Measurements from ENCODE around the gene NEK2. TPM values are rescaled to one million over a fixed set of nuclear protein-coding genes. Genes with fewer than 3 reads are reported as not detected.

The NEK2 gene
- total RNA-seq (2014; rRNA removed): 42.7 and 47.5 TPM in 2 replicates
- Bru-seq, nascent RNA: percentile 61 among the genes with signal in this experiment
- BruChase-seq, experiment 1, labeled RNA remaining after a 6-hour chase: percentile 67 among the genes with signal in this experiment
- percentile 39 among the genes with signal in this experiment for BruChase-seq, experiment 2, labeled RNA remaining after a 2-hour chase
- long read RNA-seq, transcript NEK2-202 (8 exons, 2,131 nt): major isoform, 5 of 10 reads
- long read RNA-seq, partial matches to known transcripts: 1 of 10 reads
- long read RNA-seq, other reads (novel, unspliced or antisense): 3 of 10 reads

DNA sequence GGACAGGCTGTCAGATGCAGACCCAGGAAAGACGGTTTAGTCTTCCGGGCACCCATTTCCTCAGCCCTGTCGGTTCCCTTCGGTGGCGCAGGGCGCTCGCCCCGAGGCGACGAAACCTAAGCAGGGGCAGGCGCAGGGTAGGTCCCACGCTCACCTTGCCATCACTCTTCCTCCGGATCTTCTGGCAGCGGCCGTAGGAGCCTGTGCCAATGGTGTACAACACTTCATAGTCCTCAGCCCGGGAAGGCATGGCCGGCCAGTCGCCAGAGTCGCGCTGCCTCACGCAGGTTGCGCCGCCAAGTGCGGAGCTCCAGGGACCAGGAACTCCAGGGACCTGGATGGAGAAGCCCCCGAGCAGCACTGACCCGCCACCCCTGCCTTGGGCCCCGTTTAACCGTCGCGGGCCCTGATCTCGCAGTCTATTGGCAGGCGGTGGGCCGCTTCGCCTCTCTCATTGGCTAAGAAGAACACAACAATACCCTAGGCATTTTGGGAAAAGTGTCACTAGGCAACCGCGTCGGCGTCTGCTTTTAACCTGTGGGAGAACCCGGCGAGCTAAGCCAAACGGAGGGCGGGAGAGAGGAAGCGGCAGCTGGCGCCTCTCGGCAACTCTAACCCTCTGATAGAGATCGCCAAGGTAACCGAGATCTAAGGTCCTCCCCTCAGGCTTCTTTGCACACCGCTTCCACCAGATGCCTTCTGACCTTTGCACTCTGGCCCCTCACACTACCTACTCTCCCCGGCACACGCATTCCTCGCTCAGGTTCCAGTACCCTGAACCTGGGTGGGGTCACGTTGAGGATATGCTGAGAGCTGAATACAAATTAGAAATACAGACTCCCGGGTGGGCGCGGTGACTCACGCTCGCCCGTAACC is at the start of gene NEK2:
Gene NEK2 (minus strand): TSS at position 392 of the 876 bp plus-strand sequence. CDS start 142 bp downstream, at position 250.
- POLR2A ChIA-PET (ENCODE audit: unreplicated experiment): no interaction called here

DNA sequence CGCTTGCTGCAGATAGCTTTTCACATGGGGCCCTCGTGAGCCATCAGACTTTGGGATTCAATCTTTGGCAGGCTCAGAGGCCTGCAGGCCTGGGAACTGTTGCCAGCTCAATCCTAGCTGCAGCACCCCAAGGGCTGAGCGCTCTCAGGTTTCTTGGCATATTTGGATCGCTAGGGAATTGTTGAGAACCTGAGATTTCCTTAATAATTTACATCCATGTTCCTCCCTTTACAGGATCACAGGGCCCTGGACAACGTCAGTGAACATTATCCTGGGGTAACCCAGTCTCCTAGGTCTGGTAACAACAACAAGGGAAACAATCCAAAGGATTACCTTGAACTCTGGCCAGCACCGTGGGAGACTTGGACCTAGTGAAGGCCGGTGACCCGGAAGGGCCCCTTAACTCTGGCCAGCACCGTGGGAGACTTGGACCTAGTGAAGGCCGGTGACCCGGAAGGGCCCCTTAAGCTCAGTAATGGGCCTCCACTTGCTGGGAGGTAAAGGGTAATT is 49.3 kb upstream of the NEK2 start:
- H3K27ac ChIP-seq (ENCODE audit: low read length): no peak overlapping the region
- no peaks in the 10 kb centered on the region for H3K79me2 ChIP-seq (ENCODE audit: low read length)
- H3K9ac ChIP-seq (ENCODE audit: low read length): no peak overlapping the region
- no peak for TF ChIP-seq EZH2phosphoT487 (IDR thresholded peaks at IDR 0.05; ENCODE audit: borderline replicate concordance, low read length)
- no peak for TF ChIP-seq EZH2 (IDR thresholded peaks at IDR 0.05; ENCODE audit: low read length, unreplicated experiment)
- ATAC-seq (no peak), DNase-seq (no peak)
- BruUV-seq (replicated peaks): no TSS peak
- ChIA-PET CTCF (no interaction called here), POLR2A (ENCODE audit: unreplicated experiment) (no interaction called here)
- H3K4me3 ChIP-seq (ENCODE audit: low read length): no peak overlapping the region
- intact Hi-C loops (cut with micrococcal nuclease): no loop called here
- no peaks in the 10 kb centered on the region for H3K9me2 ChIP-seq (replicated peaks; ENCODE audit: low read length)
- no peaks in the 10 kb centered on the region for H3K4me1 ChIP-seq (ENCODE audit: insufficient read depth, low read length)
- no peaks in the 10 kb centered on the region for H3K36me3 ChIP-seq (ENCODE audit: low read depth, low read length)
- no peaks in the 10 kb centered on the region for H3K27me3 ChIP-seq (ENCODE audit: low read length)
- H2AFZ ChIP-seq (ENCODE audit: low read length): no peak overlapping the region
- no peaks in the 10 kb centered on the region for H3K9me3 ChIP-seq (ENCODE audit: low read length)
- H3K4me2 ChIP-seq (ENCODE audit: low read length): no peak overlapping the region
- no peaks in the 10 kb centered on the region for H4K20me1 ChIP-seq (ENCODE audit: low read length)
- H3F3A ChIP-seq (ENCODE audit: low read length, unreplicated experiment): no peaks in the 10 kb centered on the region

More for the DNA sequence above, at the start of gene NEK2:
- peak within 1 kb of the TSS; percentile 93 for H2AFZ ChIP-seq (ENCODE audit: low read length)
- H3K4me2 ChIP-seq (ENCODE audit: low read length): peak within 1 kb of the TSS; percentile 86
- H3K9ac ChIP-seq (ENCODE audit: low read length): peak within 1 kb of the TSS; percentile 69
- 0 out of 2 replicates have a peak, but pooled peaks cover 3% of the 10 kb centered on the region for H4K20me1 ChIP-seq (ENCODE audit: low read length)
- no peak for TF ChIP-seq EZH2phosphoT487 (IDR thresholded peaks at IDR 0.05; ENCODE audit: borderline replicate concordance, low read length)
- TF ChIP-seq EZH2 (IDR thresholded peaks at IDR 0.05; ENCODE audit: low read length, unreplicated experiment): no peak
- TF ChIP-seq, protein P1, sequence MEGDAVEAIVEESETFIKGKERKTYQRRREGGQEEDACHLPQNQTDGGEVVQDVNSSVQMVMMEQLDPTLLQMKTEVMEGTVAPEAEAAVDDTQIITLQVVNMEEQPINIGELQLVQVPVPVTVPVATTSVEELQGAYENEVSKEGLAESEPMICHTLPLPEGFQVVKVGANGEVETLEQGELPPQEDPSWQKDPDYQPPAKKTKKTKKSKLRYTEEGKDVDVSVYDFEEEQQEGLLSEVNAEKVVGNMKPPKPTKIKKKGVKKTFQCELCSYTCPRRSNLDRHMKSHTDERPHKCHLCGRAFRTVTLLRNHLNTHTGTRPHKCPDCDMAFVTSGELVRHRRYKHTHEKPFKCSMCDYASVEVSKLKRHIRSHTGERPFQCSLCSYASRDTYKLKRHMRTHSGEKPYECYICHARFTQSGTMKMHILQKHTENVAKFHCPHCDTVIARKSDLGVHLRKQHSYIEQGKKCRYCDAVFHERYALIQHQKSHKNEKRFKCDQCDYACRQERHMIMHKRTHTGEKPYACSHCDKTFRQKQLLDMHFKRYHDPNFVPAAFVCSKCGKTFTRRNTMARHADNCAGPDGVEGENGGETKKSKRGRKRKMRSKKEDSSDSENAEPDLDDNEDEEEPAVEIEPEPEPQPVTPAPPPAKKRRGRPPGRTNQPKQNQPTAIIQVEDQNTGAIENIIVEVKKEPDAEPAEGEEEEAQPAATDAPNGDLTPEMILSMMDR (conservative IDR thresholded peaks at IDR 0.05; ENCODE audit: low read depth, low read length): no peak
- peak; percentile 99 for DNase-seq
- peaks cover 37% of the 10 kb centered on the region for H3K79me2 ChIP-seq (ENCODE audit: low read length)
- no peaks in the 10 kb centered on the region for H3K9me3 ChIP-seq (ENCODE audit: low read length)
- peak within 1 kb of the TSS; percentile 81 for H3K4me3 ChIP-seq (ENCODE audit: low read length)
- H3K36me3 ChIP-seq (ENCODE audit: low read depth, low read length): peaks cover 18% of the 10 kb centered on the region
- H3K27me3 ChIP-seq (ENCODE audit: low read length): no peaks in the 10 kb centered on the region
- TSS peak; percentile 68 for BruUV-seq (replicated peaks)
- no peaks in the 10 kb centered on the region for H3F3A ChIP-seq (ENCODE audit: low read length, unreplicated experiment)
- H3K9me2 ChIP-seq (replicated peaks; ENCODE audit: low read length): no peaks in the 10 kb centered on the region
- CTCF ChIA-PET: no interaction called here
- H3K27ac ChIP-seq (ENCODE audit: low read length): peak within 1 kb of the TSS; percentile 27
- H3K4me1 ChIP-seq (ENCODE audit: insufficient read depth, low read length): peaks cover 24% of the 10 kb centered on the region
- ATAC-seq: peak; percentile 98
- intact Hi-C loops (cut with micrococcal nuclease): loop anchor here (1.0 kb wide), 1 partner anchor 781 kb away; no protein-coding TSS in a partner anchor

DNA sequence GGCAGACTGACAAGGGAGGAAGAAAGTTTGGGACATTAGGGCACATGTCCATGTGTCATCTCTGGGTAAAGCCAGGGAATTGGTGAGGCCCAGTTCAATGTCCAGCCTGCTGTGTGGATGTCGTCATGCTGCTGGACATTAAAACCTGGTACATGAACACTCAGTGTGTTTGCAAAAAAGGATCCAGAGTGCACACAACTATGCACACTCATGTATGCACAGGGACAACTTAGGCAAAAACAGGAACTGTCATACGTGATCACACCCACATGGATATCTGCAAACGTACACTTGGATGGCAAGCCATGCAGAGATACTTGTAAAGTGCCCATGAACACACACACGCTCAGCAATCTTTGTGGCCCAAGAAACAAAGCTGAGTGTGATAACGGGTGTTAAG is 47.9 kb upstream of the NEK2 start:
- no peak overlapping the region for H3K27ac ChIP-seq (ENCODE audit: low read length)
- TF ChIP-seq, protein P1 (conservative IDR thresholded peaks at IDR 0.05; ENCODE audit: low read depth, low read length): no peak
- TF ChIP-seq EZH2 (IDR thresholded peaks at IDR 0.05; ENCODE audit: low read length, unreplicated experiment) (no peak), EZH2phosphoT487 (IDR thresholded peaks at IDR 0.05; ENCODE audit: borderline replicate concordance, low read length) (no peak)
- no peak overlapping the region for H3K4me2 ChIP-seq (ENCODE audit: low read length)

More for the DNA sequence above, 47.9 kb upstream of the NEK2 start:
- H2AFZ ChIP-seq (ENCODE audit: low read length): no peak overlapping the region
- H3K9me3 ChIP-seq (ENCODE audit: low read length): no peaks in the 10 kb centered on the region
- intact Hi-C loops (cut with micrococcal nuclease): no loop called here
- H3K27me3 ChIP-seq (ENCODE audit: low read length): no peaks in the 10 kb centered on the region
- CTCF ChIA-PET: no interaction called here
- POLR2A ChIA-PET (ENCODE audit: unreplicated experiment): no interaction called here
- H3K9me2 ChIP-seq (replicated peaks; ENCODE audit: low read length): no peaks in the 10 kb centered on the region
- H3K79me2 ChIP-seq (ENCODE audit: low read length): no peaks in the 10 kb centered on the region
- DNase-seq (no peak), ATAC-seq (no peak)
- no TSS peak for BruUV-seq (replicated peaks)
- H3K4me3 ChIP-seq (ENCODE audit: low read length): no peak overlapping the region
- no peak overlapping the region for H3K9ac ChIP-seq (ENCODE audit: low read length)
- H4K20me1 ChIP-seq (ENCODE audit: low read length): no peaks in the 10 kb centered on the region
- H3K36me3 ChIP-seq (ENCODE audit: low read depth, low read length): no peaks in the 10 kb centered on the region
- H3F3A ChIP-seq (ENCODE audit: low read length, unreplicated experiment): no peaks in the 10 kb centered on the region
- no peaks in the 10 kb centered on the region for H3K4me1 ChIP-seq (ENCODE audit: insufficient read depth, low read length)

Measured in PC-3 (cell line).